Kidney (tissue), 14 donors: ENCODE data around the gene ZNF48. TPM values are rescaled to one million over a fixed set of nuclear protein-coding genes. Genes with fewer than 3 reads are reported as not detected.

Experiments
- DNase-seq, 5 donors: peaks; one replicate each; pipeline ENCODE4 v3.0.0-alpha.2; 2013 to 2020
- FAIRE-seq: peaks from 2 replicates; lab custom pipeline; 2012; peaks lifted over from hg19 to GRCh38; lab: Jason Lieb, UNC
- H3K27ac ChIP-seq, 2 donors: one replicate each; pipeline ENCODE4 v1.7.0; 2013; ENCODE audit warnings: low read depth in 2 of 2, low read length in 2 of 2, inconsistent platforms in 1 of 2
- H3K27me3 ChIP-seq: one replicate; pipeline ENCODE4 v1.7.1; 2013; ENCODE audit warnings: low read length, inconsistent platforms; ENCODE audit not compliant: control insufficient read depth, insufficient read depth
- H3K36me3 ChIP-seq, 3 donors: one replicate each; pipeline versions ENCODE4 v1.7.0 to v1.7.1; 2013; ENCODE audit warnings: low read length in 3 of 3, control low read depth in 1 of 3, inconsistent platforms in 1 of 3; ENCODE audit not compliant: insufficient read depth in 3 of 3, control insufficient read depth in 2 of 3
- H3K4me1 ChIP-seq, 3 donors: one replicate each; pipeline versions ENCODE4 v1.7.0 to v1.7.1; 2013; ENCODE audit warnings: low read length in 3 of 3, inconsistent platforms in 1 of 3, low read depth in 1 of 3; ENCODE audit not compliant: control insufficient read depth in 2 of 3, insufficient read depth in 2 of 3
- H3K4me3 ChIP-seq, 3 donors: one replicate each; pipeline versions ENCODE4 v1.7.0 to v1.8.1; 2013; ENCODE audit warnings: low read length in 3 of 3, control low read depth in 1 of 3, inconsistent platforms in 1 of 3
- H3K9ac ChIP-seq, 3 donors: one replicate each; pipeline versions ENCODE4 v1.7.0 to v1.7.1; 2013; ENCODE audit warnings: low read length in 3 of 3, control low read depth in 1 of 3, inconsistent platforms in 1 of 3
- H3K9me3 ChIP-seq, 3 donors: one replicate each; pipeline versions ENCODE4 v1.7.0 to v1.7.1; 2013; ENCODE audit warnings: low read length in 3 of 3, control low read depth in 1 of 3, inconsistent platforms in 1 of 3; ENCODE audit not compliant: control insufficient read depth in 2 of 3, insufficient read depth in 1 of 3
- intact Hi-C: fragments of 100-400 bp; cut with DNase I; formaldehyde crosslinking; loops from one replicate; pipeline ENCODE4 v1.11.1; 2022
- polyA plus RNA-seq: library from polyadenylated mRNA; stranded (reverse); fragments of 350-450 nt; fragmentation: Illumina TruSeq; extraction: RNeasy Lipid Tissue Mini Kit (QIAGEN cat#74804); gene quantifications from one replicate; pipeline ENCODE4 v1.2.3, GENCODE V29; 2014; ENCODE audit warnings: low read depth, low replicate concordance; ENCODE audit not compliant: insufficient read depth
- total RNA-seq: library from RNA; stranded (reverse); fragmentation: NEBNext Ultra II Directional; extraction: Animal tissue kit (Norgen Biotek cat#: 25700); gene quantifications from one replicate; pipeline ENCODE4 v1.2.1, GENCODE V29; 2021
- TF ChIP-seq, protein P1 (sequence below): IDR thresholded peaks from 3 replicates; pipeline ENCODE4 v1.5.1; 2012; ENCODE audit warnings: mild to moderate bottlenecking, moderate library complexity, borderline replicate concordance; ENCODE audit not compliant: insufficient read depth; ENCODE audit errors: extremely low read depth
- donor health status: control.
- donor health status: control.
- donor health status: control.
- donor health status: control.
- donor health status: control.
- donor health status: DM: yes; HTN: yes; CAD: no.
- donor health status: Normal renal cell carcinoma (clear cell type).

ZNF48 gene
- total and polyA plus RNA-seq, 2 donors from 2014 or later = 6.9 to 9.7 TPM

GRCh38 chr16:30417529-30418349 is 22.5 kb downstream of the ZNF48 start:
- peaks cover 0 to 5% (median 4%) of the 10 kb centered on the region in 3 donors for H3K36me3 ChIP-seq
- peaks cover 0 to 14% (median 2%) of the 10 kb centered on the region in 3 donors for H3K4me1 ChIP-seq
- peak overlapping the region; percentile 1 to 69 (median 49) for H3K4me3 ChIP-seq
- peak; percentile 89 to 96 (median 96) for DNase-seq
- H3K27ac ChIP-seq = peak overlapping the region; percentile 78 to 86
- peak overlapping the region in 2 of 3 donors; percentile 22 to 51 for H3K9ac ChIP-seq
- TF ChIP-seq, protein P1, sequence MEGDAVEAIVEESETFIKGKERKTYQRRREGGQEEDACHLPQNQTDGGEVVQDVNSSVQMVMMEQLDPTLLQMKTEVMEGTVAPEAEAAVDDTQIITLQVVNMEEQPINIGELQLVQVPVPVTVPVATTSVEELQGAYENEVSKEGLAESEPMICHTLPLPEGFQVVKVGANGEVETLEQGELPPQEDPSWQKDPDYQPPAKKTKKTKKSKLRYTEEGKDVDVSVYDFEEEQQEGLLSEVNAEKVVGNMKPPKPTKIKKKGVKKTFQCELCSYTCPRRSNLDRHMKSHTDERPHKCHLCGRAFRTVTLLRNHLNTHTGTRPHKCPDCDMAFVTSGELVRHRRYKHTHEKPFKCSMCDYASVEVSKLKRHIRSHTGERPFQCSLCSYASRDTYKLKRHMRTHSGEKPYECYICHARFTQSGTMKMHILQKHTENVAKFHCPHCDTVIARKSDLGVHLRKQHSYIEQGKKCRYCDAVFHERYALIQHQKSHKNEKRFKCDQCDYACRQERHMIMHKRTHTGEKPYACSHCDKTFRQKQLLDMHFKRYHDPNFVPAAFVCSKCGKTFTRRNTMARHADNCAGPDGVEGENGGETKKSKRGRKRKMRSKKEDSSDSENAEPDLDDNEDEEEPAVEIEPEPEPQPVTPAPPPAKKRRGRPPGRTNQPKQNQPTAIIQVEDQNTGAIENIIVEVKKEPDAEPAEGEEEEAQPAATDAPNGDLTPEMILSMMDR = peak; percentile 25
- no peak for FAIRE-seq
- no peaks in the 10 kb centered on the region for H3K9me3 ChIP-seq
- H3K27me3 ChIP-seq = no peaks in the 10 kb centered on the region
- intact Hi-C loops = no loop called here

DNA sequence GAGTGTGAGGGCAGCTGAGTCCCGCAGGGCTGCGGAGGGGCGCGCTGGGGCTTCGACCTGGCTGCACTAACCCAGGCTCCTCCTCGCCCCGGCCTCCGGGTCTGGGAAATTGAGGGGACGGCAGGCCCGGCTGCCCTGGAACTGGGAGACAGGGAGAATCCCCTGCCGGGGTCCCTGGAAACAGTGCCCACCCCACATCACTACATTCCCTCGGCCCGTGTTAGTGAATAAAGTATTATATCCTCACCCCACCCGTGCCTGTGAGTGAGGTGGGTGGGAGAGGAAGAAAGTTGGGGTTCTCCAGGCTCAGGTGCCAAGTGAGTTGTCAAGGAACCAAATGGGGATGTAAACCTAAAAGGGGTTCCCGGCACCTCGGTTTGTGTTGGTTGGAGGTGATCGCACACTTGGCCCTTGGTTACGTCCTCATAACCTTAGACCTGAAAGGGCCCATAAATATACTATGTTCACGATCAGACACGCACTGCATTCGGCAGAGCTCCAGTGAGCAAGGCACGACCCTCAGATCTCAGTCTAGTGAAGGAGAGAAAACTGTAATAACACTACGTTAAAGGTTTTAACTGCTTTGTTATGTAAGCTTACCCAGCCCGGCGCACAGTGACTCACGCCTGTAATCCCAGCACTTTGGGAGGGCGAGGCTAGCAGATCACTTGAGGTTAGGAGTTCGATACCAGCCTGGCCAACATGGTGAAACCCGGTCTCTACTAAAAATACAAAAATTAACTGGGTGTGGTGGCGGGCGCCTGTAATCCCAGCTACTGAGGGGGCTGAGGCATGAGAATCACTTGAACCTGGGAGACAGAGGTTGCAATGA is 23.3 kb downstream of the ZNF48 start:
- FAIRE-seq (no peak), DNase-seq (no peak)
- peak overlapping the region; percentile 78 to 86 for H3K27ac ChIP-seq
- peak overlapping the region in 1 of 3 donors; percentile 69 for H3K4me3 ChIP-seq
- peaks cover under 1 to 4% (median 4%) of the 10 kb centered on the region in 3 donors for H3K36me3 ChIP-seq
- no peaks in the 10 kb centered on the region for H3K27me3 ChIP-seq
- H3K9me3 ChIP-seq = no peaks in the 10 kb centered on the region
- intact Hi-C loops = no loop called here
- peak overlapping the region in 1 of 3 donors; percentile 51 for H3K9ac ChIP-seq
- peaks cover 0 to 5% (median 2%) of the 10 kb centered on the region in 3 donors for H3K4me1 ChIP-seq
- TF ChIP-seq, protein P1 = no peak

GRCh38 chr16:30421010-30421409 is 25.8 kb downstream of the ZNF48 start:
- H3K36me3 ChIP-seq = peaks cover 2 to 7% (median 3%) of the 10 kb centered on the region in 3 donors
- H3K9ac ChIP-seq = no peak overlapping the region
- H3K27me3 ChIP-seq = no peaks in the 10 kb centered on the region
- TF ChIP-seq, protein P1 = no peak
- no peak for FAIRE-seq
- H3K9me3 ChIP-seq = no peaks in the 10 kb centered on the region
- DNase-seq = no peak
- no peak overlapping the region for H3K27ac ChIP-seq
- intact Hi-C loops = no loop called here
- H3K4me3 ChIP-seq = no peak overlapping the region
- peaks cover 0 to 2% (median 0%) of the 10 kb centered on the region in 3 donors for H3K4me1 ChIP-seq
